Measurements from ENCODE around the gene BOC.

Gene BOC

GRCh38 chr3:113261626-113262303, 50.4 kb downstream of the BOC start:
- no peaks in the 10 kb centered on the region for H3K9me3 Mint-ChIP-seq
- no peak overlapping the region for H3K27ac Mint-ChIP-seq
- H3K36me3 Mint-ChIP-seq, result no peaks in the 10 kb centered on the region
- no peak overlapping the region for H3K4me3 Mint-ChIP-seq
- ATAC-seq, result no peak
- H3K27me3 Mint-ChIP-seq, result peaks cover 20% of the 10 kb centered on the region
- no peaks in the 10 kb centered on the region for H3K4me1 Mint-ChIP-seq

- Mint-ChIP-seq H3K4me1 (no peaks in the 10 kb centered on the region), H3K36me3 (no peaks in the 10 kb centered on the region), H3K9me3 (no peaks in the 10 kb centered on the region), H3K27ac (no peak overlapping the region), H3K4me3 (no peak overlapping the region), H3K27me3 (peaks cover 20% of the 10 kb centered on the region)
- ATAC-seq, result no peak
These were observed 50.9 kb downstream of the BOC start for GRCh38 chr3:113262304-113262665.

GRCh38 chr3:113263020-113263419, 51.7 kb downstream of the BOC start:
- Mint-ChIP-seq H3K9me3 (no peaks in the 10 kb centered on the region), H3K4me1 (no peaks in the 10 kb centered on the region), H3K27me3 (peaks cover 24% of the 10 kb centered on the region), H3K27ac (no peak overlapping the region), H3K36me3 (no peaks in the 10 kb centered on the region), H3K4me3 (no peak overlapping the region)
- no peak for ATAC-seq

- ATAC-seq, result no peak
- H3K9me3 Mint-ChIP-seq, result no peaks in the 10 kb centered on the region
- no peaks in the 10 kb centered on the region for H3K4me1 Mint-ChIP-seq
- no peaks in the 10 kb centered on the region for H3K36me3 Mint-ChIP-seq
- no peak overlapping the region for H3K4me3 Mint-ChIP-seq
- peaks cover 32% of the 10 kb centered on the region for H3K27me3 Mint-ChIP-seq
- no peak overlapping the region for H3K27ac Mint-ChIP-seq
These were observed 52.4 kb downstream of the BOC start for GRCh38 chr3:113263778-113264177.

GRCh38 chr3:113264283-113265131, 53.1 kb downstream of the BOC start:
- H3K9me3 Mint-ChIP-seq, result no peaks in the 10 kb centered on the region
- no peak overlapping the region for H3K4me3 Mint-ChIP-seq
- ATAC-seq, result no peak
- no peaks in the 10 kb centered on the region for H3K4me1 Mint-ChIP-seq
- H3K27me3 Mint-ChIP-seq, result peaks cover 33% of the 10 kb centered on the region
- no peak overlapping the region for H3K27ac Mint-ChIP-seq
- H3K36me3 Mint-ChIP-seq, result no peaks in the 10 kb centered on the region

- peaks cover 27% of the 10 kb centered on the region for H3K27me3 Mint-ChIP-seq
- ATAC-seq, result no peak
- no peaks in the 10 kb centered on the region for H3K36me3 Mint-ChIP-seq
- H3K9me3 Mint-ChIP-seq, result no peaks in the 10 kb centered on the region
- no peak overlapping the region for H3K4me3 Mint-ChIP-seq
- H3K27ac Mint-ChIP-seq, result no peak overlapping the region
- H3K4me1 Mint-ChIP-seq, result no peaks in the 10 kb centered on the region
These were observed 53.9 kb downstream of the BOC start for GRCh38 chr3:113265231-113265630.

GRCh38 chr3:113266738-113267137, 55.4 kb downstream of the BOC start:
- Mint-ChIP-seq H3K27me3 (peaks cover 12% of the 10 kb centered on the region), H3K4me3 (no peak overlapping the region), H3K36me3 (no peaks in the 10 kb centered on the region), H3K9me3 (no peaks in the 10 kb centered on the region), H3K27ac (no peak overlapping the region), H3K4me1 (no peaks in the 10 kb centered on the region)
- ATAC-seq, result no peak

- Mint-ChIP-seq H3K27me3 (peaks cover 12% of the 10 kb centered on the region), H3K36me3 (no peaks in the 10 kb centered on the region), H3K9me3 (no peaks in the 10 kb centered on the region), H3K4me1 (no peaks in the 10 kb centered on the region), H3K4me3 (no peak overlapping the region), H3K27ac (no peak overlapping the region)
- ATAC-seq, result no peak
These were observed 57.0 kb downstream of the BOC start for GRCh38 chr3:113268311-113268710.

GRCh38 chr3:113268942-113269341, 57.6 kb downstream of the BOC start:
- Mint-ChIP-seq H3K27ac (no peak overlapping the region), H3K4me1 (no peaks in the 10 kb centered on the region), H3K9me3 (no peaks in the 10 kb centered on the region), H3K36me3 (no peaks in the 10 kb centered on the region), H3K27me3 (peaks cover 12% of the 10 kb centered on the region), H3K4me3 (no peak overlapping the region)
- ATAC-seq, result no peak

GRCh38 chr3:113269661-113270060, 58.3 kb downstream of the BOC start:
- H3K27me3 Mint-ChIP-seq, result peaks cover 12% of the 10 kb centered on the region
- H3K9me3 Mint-ChIP-seq, result no peaks in the 10 kb centered on the region
- no peaks in the 10 kb centered on the region for H3K36me3 Mint-ChIP-seq
- no peak overlapping the region for H3K4me3 Mint-ChIP-seq
- no peaks in the 10 kb centered on the region for H3K4me1 Mint-ChIP-seq
- no peak overlapping the region for H3K27ac Mint-ChIP-seq
- ATAC-seq, result no peak

GRCh38 chr3:113270068-113270467, 58.7 kb downstream of the BOC start:
- no peak for ATAC-seq
- no peaks in the 10 kb centered on the region for H3K36me3 Mint-ChIP-seq

GRCh38 chr3:113270786-113271185, 59.4 kb downstream of the BOC start:
- Mint-ChIP-seq H3K27ac (no peak overlapping the region), H3K36me3 (no peaks in the 10 kb centered on the region), H3K4me3 (no peak overlapping the region), H3K27me3 (peaks cover 12% of the 10 kb centered on the region), H3K9me3 (no peaks in the 10 kb centered on the region), H3K4me1 (peaks cover 3% of the 10 kb centered on the region)
- no peak for ATAC-seq

More at GRCh38 chr3:113270068-113270467, 58.7 kb downstream of the BOC start:
- Mint-ChIP-seq H3K4me3 (no peak overlapping the region), H3K9me3 (no peaks in the 10 kb centered on the region), H3K4me1 (no peaks in the 10 kb centered on the region), H3K27me3 (peaks cover 12% of the 10 kb centered on the region), H3K27ac (no peak overlapping the region)

GRCh38 chr3:113271189-113271588, 59.8 kb downstream of the BOC start:
- H3K4me1 Mint-ChIP-seq, result peaks cover 8% of the 10 kb centered on the region
- H3K4me3 Mint-ChIP-seq, result no peak overlapping the region
- H3K9me3 Mint-ChIP-seq, result no peaks in the 10 kb centered on the region
- H3K36me3 Mint-ChIP-seq, result no peaks in the 10 kb centered on the region
- no peak for ATAC-seq
- no peak overlapping the region for H3K27ac Mint-ChIP-seq
- peaks cover 12% of the 10 kb centered on the region for H3K27me3 Mint-ChIP-seq

- H3K4me1 Mint-ChIP-seq, result peaks cover 14% of the 10 kb centered on the region
- no peak for ATAC-seq
- H3K27ac Mint-ChIP-seq, result no peak overlapping the region
- H3K36me3 Mint-ChIP-seq, result no peaks in the 10 kb centered on the region
- no peaks in the 10 kb centered on the region for H3K9me3 Mint-ChIP-seq
- no peak overlapping the region for H3K4me3 Mint-ChIP-seq
- H3K27me3 Mint-ChIP-seq, result peaks cover 12% of the 10 kb centered on the region
These were observed 60.4 kb downstream of the BOC start for GRCh38 chr3:113271594-113272384.

GRCh38 chr3:113272385-113272779, 61.0 kb downstream of the BOC start:
- no peaks in the 10 kb centered on the region for H3K36me3 Mint-ChIP-seq
- no peaks in the 10 kb centered on the region for H3K9me3 Mint-ChIP-seq
- no peak overlapping the region for H3K27ac Mint-ChIP-seq
- no peak for ATAC-seq
- no peak overlapping the region for H3K4me3 Mint-ChIP-seq
- H3K27me3 Mint-ChIP-seq, result peaks cover 12% of the 10 kb centered on the region
- peaks cover 19% of the 10 kb centered on the region for H3K4me1 Mint-ChIP-seq

All from stimulated activated memory B cell treated with anti-CD40 and anti-IgM and Interleukin-4, amounts not matched to agents 10 μg/mL and 1 μg/mL and 100 μg/mL, for 72 hours (primary cell).